ENCODE data around the gene ARRB2.

The ARRB2 gene

DNA sequence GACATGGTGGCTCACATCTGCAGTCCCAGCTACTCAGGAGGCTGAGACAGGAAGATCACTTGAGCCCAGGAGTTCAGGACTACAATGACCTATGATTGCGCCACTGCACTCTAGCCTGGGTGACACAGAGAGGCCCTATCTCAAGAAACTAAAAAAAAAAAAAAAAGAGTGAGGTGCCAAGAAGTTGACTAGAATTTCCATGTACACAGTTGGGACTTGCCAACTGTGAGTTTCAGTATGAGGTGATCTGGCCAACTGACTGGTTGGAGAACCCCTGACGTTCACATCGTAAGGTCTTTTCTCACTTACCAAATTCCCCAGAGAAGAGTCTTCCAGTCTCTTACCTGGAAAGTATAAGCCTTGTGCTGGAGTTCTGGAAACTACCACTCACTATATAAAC, 17.7 kb downstream of the ARRB2 start:
- DNase-seq (ENCODE audit: low read depth) = no peak

DNA sequence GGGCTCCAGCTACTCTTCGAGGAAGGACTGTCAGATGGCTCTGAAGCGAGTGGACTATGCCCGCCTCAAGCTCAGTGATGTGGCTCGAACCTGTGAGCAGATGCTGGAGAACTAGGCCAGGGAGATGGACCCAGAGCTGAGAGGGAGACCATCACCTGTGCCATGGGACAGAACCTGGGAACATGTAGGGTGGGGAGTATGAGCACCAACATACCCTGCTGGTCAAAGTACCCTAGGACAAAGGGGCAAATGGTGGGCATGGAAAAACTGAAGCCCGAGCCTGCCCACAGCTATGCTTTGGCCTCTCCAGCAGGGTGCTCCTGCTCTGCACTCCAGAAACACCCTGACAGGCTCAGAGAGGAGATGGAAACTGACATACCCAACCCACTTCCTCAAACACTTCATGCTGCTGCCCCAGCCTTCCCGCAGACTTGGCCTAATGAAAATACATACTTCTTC, 22.7 kb downstream of the ARRB2 start:
- no peak for DNase-seq (ENCODE audit: low read depth)

DNA sequence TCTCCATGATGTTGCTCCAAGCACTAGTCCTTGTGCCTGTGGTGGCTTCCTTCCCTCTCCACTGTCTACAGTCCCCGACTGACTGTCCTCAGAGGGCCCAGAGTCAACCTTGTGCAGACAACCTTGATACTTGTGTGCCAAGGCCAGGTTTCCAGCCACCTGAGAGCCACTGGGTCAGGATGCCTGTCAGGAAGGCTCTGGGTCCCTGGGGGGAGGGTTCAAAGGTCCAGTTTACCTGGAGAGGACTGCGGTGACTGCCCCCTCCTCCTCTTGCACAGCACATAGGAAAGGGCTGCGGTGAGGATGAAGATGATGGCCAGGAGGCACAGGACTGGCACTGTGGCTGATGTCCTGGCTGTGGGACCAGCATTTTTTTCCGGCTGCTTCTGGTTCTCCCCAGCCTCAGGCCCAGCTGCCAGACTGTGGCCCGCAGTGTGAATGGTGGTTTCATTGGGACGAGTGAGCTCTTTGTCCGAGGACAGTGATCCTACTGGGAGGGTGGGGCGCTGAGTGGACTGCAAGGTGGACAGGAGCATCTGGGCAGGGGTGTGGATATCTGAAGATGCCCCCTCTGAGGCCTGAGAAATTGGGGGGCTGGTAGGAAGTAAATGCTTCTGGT, 24.5 kb downstream of the ARRB2 start:
- DNase-seq (ENCODE audit: low read depth) = no peak

DNA sequence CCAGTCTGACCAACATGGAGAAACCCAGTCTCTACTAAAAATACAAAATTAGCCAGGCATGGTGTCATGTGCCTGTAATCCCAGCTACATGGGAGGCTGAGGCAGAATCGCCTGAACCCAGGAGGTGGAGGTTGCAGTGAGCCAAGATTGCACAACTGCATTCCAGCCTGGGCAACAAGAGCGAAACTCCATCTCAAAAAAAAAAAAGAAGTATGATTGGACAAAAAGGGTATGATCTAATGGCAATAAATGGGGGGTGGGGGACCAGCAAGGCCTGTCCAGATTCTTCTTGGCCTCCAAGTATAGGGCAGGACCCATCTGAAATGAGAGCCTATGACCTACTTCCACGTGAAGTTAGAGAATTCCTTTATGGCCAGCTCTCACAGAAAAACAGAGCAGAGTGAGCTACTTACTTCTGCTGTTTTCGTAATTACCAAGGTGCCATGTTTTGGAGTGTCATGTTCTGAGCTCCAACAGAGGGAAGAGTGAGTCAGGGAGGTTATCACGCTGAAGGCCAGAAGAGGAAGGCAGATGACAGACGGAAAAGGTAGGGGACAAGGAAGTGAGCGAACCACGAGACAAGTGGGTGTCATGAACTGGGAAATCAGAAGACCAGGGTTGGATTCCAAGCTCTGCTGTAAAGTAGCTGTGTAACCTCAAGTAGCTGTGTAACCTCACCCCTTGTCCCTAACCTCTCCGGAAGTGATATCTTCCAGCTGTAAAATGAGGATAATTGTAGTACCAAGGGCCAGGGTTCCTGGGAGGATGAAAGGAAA, 25.6 kb downstream of the ARRB2 start:
- no peak for DNase-seq (ENCODE audit: low read depth)

DNA sequence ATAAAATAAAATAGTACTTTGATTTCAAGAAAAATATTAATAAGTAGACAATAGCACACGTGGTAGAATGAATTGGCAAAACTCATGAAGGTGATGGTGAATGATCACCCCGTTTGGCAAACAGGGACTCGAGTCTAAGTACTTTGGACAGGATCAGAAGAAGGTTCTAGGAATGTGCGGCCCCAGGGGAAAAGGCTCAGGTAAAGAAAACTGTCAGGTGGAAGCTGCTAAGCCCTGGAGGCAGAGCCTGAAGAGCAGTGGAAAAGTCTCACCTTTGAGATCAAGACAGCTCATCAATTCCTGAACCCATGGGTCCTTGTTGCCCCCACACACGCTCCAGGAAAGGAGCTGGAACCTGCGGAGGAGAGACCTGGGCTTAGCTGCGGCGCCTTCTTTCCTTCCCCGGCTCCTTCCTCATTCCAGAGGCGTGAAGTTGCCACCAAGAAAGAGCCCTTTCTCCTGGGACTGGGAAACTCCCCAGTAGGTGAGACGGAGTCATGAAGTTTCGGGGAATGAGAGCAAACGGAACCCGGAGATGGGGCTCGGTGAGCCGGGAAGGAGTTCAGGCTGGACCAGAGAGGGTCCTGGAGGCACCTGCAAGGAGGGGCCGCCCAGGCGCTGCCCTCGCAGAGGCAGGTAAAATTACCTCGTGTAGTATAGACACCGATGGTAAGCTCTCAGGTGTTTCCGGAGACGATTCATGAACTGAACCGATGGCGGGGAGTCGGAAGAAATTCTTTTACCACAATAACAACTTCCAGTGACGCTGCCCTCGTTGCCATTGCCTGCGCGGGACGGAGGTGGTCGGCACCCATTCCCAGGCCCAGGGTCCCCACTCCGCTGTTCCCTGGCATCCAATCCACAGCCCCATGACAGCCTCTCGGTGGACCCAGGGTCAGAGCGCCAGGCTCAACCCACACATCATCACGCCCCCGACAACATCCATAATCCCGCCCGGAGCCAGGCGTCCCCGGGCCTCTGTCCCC, 28.0 kb downstream of the ARRB2 start:
- no peak for DNase-seq (ENCODE audit: low read depth)

DNA sequence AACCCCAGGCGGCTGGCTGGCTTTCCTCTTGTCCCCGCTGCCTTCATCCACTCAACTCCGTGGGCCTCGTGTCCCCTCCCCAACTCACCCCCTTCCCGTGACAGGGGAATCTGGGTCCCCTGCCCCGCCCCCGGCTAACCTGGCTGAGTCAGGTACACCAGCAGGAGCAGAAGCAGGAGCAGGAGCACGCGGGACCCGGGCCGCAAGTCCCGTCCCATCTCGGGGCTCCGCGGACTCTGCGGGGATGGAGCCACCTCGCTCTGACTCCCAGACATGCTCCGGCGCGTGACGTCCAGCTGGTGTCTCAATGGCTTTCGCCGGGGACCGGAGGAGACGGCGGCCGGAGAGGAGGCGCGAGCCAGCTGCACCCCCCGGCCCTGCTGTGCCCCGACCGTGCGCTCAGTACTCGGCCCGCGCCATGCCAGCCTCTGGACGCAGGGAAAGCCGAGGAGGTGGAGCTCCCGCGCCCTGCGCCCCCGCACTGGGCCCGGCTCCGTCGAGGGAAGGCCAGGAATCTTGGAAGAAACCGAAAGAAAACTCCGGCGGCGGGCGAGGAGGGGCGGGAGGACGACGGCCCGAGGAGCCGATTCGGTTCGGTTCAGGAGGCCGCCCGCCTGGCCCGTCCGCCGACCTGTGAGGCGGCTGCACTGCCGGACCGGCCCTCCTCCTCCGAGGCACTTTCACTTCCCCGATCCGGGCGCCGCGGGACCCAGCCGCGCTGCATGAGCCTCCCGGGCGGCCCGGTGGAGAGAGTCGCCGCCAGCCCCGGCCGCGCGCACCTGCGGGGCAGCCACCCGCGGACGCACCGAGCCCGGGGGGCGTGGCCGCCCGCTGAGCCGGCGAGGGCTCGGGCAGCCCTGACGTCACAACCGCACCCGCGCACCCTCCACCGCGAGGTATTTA, 28.9 kb downstream of the ARRB2 start, which contains the start of the genes CXCL16 and ZMYND15:
Gene CXCL16, minus strand, starts transcription at position 807 of the 903 bp plus-strand sequence. Its CDS starts 589 bp downstream, at position 218.
Gene ZMYND15, plus strand, starts transcription at position 712 of the 903 bp plus-strand sequence. CDS start 716 bp downstream, outside the sequence.
- DNase-seq (ENCODE audit: low read depth) = peak; percentile 38

DNA sequence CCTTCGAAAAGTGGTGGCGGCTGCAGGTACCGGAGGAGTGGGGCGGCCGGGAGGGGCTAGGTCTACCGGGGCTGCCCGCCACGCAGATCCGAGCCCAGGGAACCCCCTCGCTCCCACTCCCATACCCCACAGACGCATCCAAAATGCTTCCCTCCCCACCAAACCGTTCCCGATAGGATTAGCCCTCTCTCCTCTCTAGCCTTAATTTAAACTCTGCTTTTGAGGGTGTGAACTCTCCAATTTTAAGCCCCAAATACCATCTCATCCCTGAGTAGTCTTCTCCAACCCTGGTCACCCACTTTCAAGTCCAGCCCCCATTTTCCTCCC, 29.6 kb downstream of the ARRB2 start:
- DNase-seq (ENCODE audit: low read depth) = no peak

DNA sequence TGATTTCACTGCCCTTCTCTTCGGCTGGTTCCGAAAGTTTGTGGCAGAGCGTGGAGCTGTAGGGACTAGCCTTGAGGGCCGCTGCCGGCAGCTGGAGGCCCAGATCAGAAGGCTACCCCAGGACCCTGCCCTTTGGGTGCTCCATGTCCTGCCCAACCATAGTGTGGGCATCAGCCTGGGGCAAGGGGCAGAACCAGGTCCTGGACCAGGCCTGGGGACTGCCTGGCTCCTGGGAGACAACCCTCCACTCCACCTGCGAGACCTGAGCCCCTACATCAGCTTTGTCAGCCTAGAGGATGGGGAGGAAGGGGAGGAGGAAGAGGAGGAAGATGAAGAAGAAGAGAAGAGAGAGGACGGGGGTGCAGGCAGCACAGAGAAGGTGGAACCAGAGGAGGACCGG, 30.2 kb downstream of the ARRB2 start:
- no peak for DNase-seq (ENCODE audit: low read depth)

DNA sequence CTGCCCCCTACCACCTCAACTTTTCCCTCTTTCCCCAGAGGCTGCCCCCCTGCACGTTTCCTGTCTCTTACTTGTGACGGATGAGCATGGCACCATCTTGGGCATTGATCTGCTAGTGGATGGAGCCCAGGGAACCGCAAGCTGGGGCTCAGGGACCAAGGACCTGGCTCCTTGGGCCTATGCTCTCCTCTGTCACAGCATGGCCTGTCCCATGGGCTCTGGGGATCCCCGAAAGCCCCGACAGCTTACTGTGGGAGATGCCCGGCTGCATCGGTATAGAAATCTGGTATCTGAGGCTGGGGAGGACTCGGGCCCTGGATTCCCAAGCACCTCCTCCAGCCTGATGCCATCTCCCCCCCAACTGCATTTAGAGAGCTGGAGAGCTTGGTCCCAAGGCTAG, 31.1 kb downstream of the ARRB2 start:
- DNase-seq (ENCODE audit: low read depth) = no peak

DNA sequence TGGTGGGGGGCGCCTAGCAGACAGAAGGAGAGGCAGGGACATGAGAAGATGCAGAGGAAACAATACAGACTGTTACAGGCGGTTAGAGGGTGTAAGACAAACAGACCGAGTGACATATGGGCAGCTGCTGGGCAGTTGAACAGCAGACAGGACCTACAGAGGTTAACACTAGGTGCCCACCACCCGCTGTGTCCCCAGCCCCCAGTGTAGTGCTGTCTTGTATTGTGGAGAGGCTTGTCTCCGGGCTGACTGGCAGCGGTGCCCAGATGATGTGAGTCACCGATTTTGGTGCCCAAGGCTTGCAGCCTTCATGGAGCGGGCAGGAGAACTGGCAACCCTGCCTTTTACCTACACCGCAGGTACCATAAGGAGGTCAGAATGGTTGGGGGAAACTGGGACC, 31.7 kb downstream of the ARRB2 start:
- DNase-seq (ENCODE audit: low read depth) = no peak

DNA sequence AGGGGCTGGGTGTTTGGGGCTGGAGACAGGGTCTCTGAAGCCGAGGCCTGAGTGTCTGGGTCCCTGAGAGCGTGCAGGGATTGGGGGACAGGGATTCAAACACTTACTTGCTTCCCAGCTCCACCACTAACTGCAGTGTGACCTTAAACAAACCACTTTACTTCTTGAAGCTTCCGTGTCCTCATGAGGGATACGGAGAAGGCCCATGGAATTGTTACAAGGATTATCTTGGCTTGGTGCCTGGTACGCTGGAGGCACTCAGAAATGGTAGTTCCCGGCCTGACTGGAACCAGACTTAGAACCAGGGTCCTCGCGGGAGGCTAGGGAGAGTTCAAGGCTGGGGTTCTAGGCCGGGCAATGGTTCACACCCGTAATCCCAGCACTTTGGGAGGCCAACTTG, 32.2 kb downstream of the ARRB2 start:
- DNase-seq (ENCODE audit: low read depth) = no peak

DNA sequence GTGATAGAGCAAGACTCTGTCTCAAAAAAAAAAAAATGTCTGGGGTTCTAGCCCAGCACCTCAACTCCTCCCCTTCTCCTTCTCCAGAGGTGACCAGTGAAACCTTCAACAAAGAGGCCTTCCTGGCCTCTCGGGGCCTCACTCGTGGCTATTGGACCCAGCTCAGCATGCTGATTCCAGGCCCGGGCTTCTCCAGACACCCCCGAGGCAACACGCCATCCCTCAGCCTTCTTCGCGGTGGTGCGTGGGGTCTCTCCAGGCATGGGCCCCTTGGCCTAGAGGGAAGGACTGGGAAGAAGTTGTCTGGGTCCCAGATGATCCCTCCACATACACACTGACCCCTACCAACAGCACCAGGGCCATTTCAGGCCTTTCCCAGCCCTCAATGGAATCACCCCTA, 32.8 kb downstream of the ARRB2 start:
- no peak for DNase-seq (ENCODE audit: low read depth)

DNA sequence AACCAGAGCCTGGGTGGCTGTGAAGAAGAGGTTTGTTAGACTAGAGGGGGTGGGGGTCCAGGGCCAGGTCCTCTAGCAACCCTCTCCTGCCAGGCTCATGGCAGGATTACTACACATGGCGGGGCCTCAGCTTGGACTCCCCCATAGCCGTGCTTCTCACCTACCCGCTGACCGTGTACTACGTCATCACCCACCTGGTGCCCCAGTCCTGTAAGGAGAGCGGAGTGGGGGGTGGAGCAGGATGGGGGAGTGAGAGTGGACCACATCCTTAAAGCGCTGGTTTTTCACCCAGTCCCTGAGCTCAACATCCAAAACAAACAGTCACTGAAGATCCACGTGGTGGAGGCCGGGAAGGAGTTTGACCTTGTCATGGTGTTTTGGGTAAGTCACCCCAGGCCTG, 33.5 kb downstream of the ARRB2 start:
- DNase-seq (ENCODE audit: low read depth) = no peak

DNA sequence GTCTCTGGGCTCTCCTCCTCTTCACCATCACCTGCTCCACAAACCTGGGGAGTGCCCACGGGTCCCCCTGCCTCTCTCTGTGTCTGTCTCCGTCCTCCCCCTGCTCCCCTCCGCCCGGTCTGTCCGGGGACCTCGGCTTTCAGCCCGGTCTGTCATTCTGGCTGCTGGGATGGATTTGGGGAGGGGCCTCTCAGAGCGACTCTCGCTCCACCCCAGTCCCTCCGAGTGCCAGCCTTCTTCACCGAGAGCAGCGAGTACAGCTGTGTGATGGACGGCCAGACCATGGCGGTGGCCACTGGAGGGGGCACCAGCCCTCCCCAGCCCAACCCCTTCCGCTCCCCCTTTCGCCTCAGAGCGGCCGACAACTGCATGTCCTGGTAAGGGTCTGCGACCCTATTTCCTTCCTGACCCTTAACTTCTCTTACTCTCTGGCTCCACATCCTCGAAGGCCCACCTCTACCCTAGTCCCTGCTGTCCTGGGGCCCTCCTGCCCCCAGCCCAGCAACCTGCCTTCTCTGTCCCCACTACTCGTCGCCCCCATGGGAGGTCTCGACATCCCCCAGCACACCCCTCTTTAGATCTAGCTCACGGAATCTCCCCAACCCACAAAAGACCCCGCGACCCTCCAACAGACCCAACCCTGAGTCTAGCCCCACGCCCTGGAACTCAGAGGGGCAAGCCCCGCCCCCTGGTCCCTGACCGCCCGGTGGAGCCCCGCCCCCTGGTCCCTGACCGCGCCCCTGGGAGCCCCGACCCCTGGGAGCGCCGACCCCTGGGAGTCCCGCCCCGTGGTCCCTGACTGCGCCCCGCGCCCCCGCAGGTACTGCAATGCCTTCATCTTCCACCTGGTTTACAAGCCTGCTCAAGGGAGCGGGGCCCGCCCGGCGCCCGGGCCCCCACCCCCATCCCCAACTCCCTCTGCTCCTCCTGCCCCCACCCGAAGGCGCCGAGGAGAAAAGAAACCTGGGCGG, 34.9 kb downstream of the ARRB2 start:
- DNase-seq (ENCODE audit: low read depth) = no peak

DNA sequence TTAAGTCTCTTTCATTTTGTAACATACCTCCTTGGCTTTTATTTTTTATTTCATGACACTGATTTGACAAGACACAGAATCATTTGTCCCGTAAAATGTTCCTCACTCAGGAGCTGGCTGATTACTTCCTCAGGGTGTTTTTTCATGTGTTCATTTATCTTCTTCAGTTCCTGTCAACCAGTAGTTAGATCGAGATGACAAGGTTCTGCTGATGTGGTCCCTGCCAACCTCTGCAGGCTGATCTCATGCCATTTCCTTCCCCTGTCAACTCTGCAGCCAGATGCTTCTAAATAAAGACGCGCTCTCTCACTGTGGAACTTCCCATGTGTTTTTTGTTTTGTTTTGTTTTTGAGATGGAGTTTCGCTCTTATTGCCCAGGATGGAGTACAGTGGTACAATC, 37.4 kb downstream of the ARRB2 start:
- DNase-seq (ENCODE audit: low read depth) = no peak

DNA sequence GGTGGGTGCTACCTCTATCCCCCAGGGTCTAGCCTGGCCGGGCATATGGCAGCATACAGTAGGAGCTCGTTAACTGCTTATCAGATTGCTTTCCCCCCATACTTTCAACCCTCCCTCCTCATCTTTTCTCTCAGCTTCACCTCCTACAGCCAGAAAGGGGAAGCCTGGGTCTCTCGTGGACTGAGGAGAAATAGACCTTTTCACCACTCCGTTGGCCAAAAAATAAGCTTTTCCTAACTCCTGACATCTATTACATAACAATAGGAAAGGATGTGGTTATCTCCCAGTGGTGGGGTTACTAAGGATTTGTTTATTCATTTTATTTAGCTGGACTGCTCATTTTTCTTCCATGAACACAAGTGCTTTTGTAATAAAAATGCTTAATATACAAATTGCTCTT, 38.3 kb downstream of the ARRB2 start:
- no peak for DNase-seq (ENCODE audit: low read depth)

DNA sequence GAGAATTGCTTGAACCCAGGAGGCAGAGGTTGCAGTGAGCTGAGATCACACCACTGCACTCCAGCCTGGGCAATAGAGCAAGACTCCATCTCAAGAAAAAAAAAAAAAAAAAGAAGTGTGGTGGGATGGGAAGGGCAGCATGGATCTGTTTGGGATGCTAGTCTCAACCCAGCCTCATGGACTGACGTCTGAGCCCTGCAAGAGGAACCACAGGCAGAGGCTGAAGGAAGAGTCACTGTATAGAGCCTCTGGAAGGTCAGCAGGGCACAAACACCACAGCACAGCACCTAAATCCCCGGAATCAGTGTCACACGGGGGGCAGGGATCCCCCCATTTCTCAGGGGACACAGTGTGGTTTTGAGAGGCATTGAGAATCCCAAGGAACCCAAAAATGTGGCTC, 40.2 kb downstream of the ARRB2 start:
- no peak for DNase-seq (ENCODE audit: low read depth)

DNA sequence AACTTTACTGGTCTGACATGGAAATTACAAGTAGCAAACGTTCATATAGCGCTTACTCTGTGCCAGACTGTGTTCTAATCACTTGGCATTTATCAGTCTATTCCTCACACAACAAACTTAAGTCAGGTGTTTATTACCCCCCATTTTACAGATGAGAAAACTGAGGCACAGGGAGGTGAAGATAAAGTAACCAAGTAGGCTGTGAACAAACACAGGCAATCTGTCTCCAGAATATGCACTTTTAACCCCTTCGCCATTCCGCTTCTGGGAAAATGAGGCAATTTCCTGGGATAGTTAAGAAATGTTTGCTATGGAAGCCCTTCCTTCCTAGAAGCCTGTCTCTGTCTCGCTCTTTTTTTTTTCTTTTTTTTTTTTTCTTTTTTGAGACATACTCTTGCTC, 41.5 kb downstream of the ARRB2 start:
- no peak for DNase-seq (ENCODE audit: low read depth)

DNA sequence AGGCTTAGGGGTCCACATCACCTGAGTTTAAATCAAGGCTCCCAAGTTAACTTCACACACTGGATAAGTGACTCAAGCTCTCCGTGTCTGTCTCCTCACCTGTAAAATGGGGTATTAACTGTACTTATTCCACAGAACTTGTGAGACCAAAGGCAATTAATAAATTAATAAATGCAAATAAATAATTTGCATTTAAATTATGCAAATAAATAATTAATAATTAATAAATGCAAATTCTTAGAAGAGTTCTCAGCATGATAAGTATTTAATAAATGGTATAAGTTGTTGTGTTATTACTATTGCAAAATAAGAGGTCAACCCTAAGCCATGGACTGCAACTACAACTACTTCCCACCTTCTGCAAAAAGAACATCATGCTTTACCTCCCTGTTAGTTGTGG, 43.0 kb downstream of the ARRB2 start:
- DNase-seq (ENCODE audit: low read depth) = no peak

DNA sequence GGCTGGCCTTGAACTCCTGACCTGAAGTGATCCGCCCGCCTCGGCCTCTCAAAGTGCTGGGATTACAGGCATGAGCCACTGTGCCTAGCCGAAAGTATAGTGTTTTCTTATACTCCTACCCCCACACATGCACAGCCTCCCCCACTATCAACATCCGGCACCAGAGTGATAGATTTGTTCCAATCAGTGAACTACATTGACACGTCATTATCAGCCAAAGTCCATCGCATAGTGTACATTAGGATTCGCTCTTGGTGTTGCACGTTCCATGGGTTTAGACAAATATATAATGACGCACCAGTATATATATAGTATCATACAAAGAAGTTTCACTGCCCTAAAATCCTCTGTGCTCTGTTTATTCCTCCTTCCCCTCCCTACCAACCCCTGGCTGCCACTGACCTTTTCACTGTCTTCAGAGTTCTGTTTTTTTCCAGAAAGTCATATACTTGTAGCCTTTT, 49.4 kb downstream of the ARRB2 start:
- no peak for DNase-seq (ENCODE audit: low read depth)

All from activated T-cell treated with anti-CD3 and anti-CD28 coated beads for 24 hours (primary cell).